Measurements from ENCODE around the gene THSD4.

THSD4 gene

GRCh38 chr15:71226536-71227455 is 111.5 kb downstream of the THSD4 start:
- H3K4me1 ChIP-seq (ENCODE audit: control insufficient read depth, low read length), result no peaks in the 10 kb centered on the region
- no peaks in the 10 kb centered on the region for H3F3A ChIP-seq (ENCODE audit: control insufficient read depth, insufficient read depth)
- no peaks in the 10 kb centered on the region for H3K9me3 ChIP-seq (ENCODE audit: control insufficient read depth, insufficient read depth, low read length)
- TF ChIP-seq CTCF (IDR thresholded peaks at IDR 0.05; ENCODE audit: low read depth, low read length, poor library complexity, severe bottlenecking) (no peak), EZH2phosphoT487 (IDR thresholded peaks at IDR 0.05; ENCODE audit: borderline replicate concordance, low read length) (no peak)
- no peaks in the 10 kb centered on the region for H3K79me2 ChIP-seq (ENCODE audit: control insufficient read depth, low read length)
- H3K27me3 ChIP-seq (ENCODE audit: control insufficient read depth, low read length), result no peaks in the 10 kb centered on the region
- H4K20me1 ChIP-seq (ENCODE audit: control insufficient read depth, insufficient read depth, low read depth, low read length), result no peaks in the 10 kb centered on the region
- H3K4me3 ChIP-seq (ENCODE audit: low read length), result no peak overlapping the region
- no peaks in the 10 kb centered on the region for H3K36me3 ChIP-seq (ENCODE audit: control insufficient read depth, low read length)
- no peak overlapping the region for H3K4me2 ChIP-seq (ENCODE audit: low read length)
- H3K27ac ChIP-seq (ENCODE audit: low read depth, low read length), result no peak overlapping the region
- H3K9me2 ChIP-seq (replicated peaks; ENCODE audit: control insufficient read depth, low read length), result no peaks in the 10 kb centered on the region

GRCh38 chr15:71228403-71228802 is 113.1 kb downstream of the THSD4 start:
- Histone ChIP-seq H4K20me1 (ENCODE audit: control insufficient read depth, insufficient read depth, low read depth, low read length) (no peaks in the 10 kb centered on the region), H3K4me1 (ENCODE audit: control insufficient read depth, low read length) (no peaks in the 10 kb centered on the region), H3K27me3 (ENCODE audit: control insufficient read depth, low read length) (no peaks in the 10 kb centered on the region), H3K4me3 (ENCODE audit: low read length) (no peak overlapping the region), H3K79me2 (ENCODE audit: control insufficient read depth, low read length) (no peaks in the 10 kb centered on the region), H3K36me3 (ENCODE audit: control insufficient read depth, low read length) (no peaks in the 10 kb centered on the region), H3F3A (ENCODE audit: control insufficient read depth, insufficient read depth) (no peaks in the 10 kb centered on the region), H3K27ac (ENCODE audit: low read depth, low read length) (no peak overlapping the region), H3K9me3 (ENCODE audit: control insufficient read depth, insufficient read depth, low read length) (no peaks in the 10 kb centered on the region), H3K4me2 (ENCODE audit: low read length) (no peak overlapping the region), H3K9me2 (replicated peaks; ENCODE audit: control insufficient read depth, low read length) (no peaks in the 10 kb centered on the region)
- TF ChIP-seq CTCF (IDR thresholded peaks at IDR 0.05; ENCODE audit: low read depth, low read length, poor library complexity, severe bottlenecking) (no peak), EZH2phosphoT487 (IDR thresholded peaks at IDR 0.05; ENCODE audit: borderline replicate concordance, low read length) (no peak)

- H3K36me3 ChIP-seq (ENCODE audit: control insufficient read depth, low read length), result no peaks in the 10 kb centered on the region
- no peak for TF ChIP-seq CTCF (IDR thresholded peaks at IDR 0.05; ENCODE audit: low read depth, low read length, poor library complexity, severe bottlenecking)
- TF ChIP-seq EZH2phosphoT487 (IDR thresholded peaks at IDR 0.05; ENCODE audit: borderline replicate concordance, low read length), result no peak
- no peak overlapping the region for H3K4me2 ChIP-seq (ENCODE audit: low read length)
- no peaks in the 10 kb centered on the region for H3K4me1 ChIP-seq (ENCODE audit: control insufficient read depth, low read length)
- H3K9me2 ChIP-seq (replicated peaks; ENCODE audit: control insufficient read depth, low read length), result no peaks in the 10 kb centered on the region
- H3K79me2 ChIP-seq (ENCODE audit: control insufficient read depth, low read length), result no peaks in the 10 kb centered on the region
- no peak overlapping the region for H3K4me3 ChIP-seq (ENCODE audit: low read length)
- H4K20me1 ChIP-seq (ENCODE audit: control insufficient read depth, insufficient read depth, low read depth, low read length), result no peaks in the 10 kb centered on the region
- H3K27ac ChIP-seq (ENCODE audit: low read depth, low read length), result no peak overlapping the region
- no peaks in the 10 kb centered on the region for H3K9me3 ChIP-seq (ENCODE audit: control insufficient read depth, insufficient read depth, low read length)
- no peaks in the 10 kb centered on the region for H3F3A ChIP-seq (ENCODE audit: control insufficient read depth, insufficient read depth)
- H3K27me3 ChIP-seq (ENCODE audit: control insufficient read depth, low read length), result no peaks in the 10 kb centered on the region
These were observed 115.0 kb downstream of the THSD4 start for GRCh38 chr15:71230303-71230702.
